Peyer's patch (tissue), 4 donors: ENCODE data around the gene CD34.

ENCODE experiments used
- CTCF ChIP-seq, 6 experiments: fragments of 450-650 bp in 4 of 6; fragments of 200-600 bp in 2 of 6; sonication (generic) in 1 of 6; IDR thresholded peaks; one replicate each; pipeline ENCODE4 v1.5.1; 2017 to 2019; ENCODE audit warnings: antibody characterized with exemption in 6 of 6, mild to moderate bottlenecking in 3 of 6, moderate library complexity in 1 of 6
- POLR2A ChIP-seq, 2 donors: fragments of 450-650 bp; IDR thresholded peaks; one replicate each; pipeline ENCODE4 v1.5.1; 2017; ENCODE audit warnings: antibody characterized with exemption in 2 of 2, mild to moderate bottlenecking in 2 of 2, moderate library complexity in 2 of 2

- TF ChIP-seq CTCF (IDR thresholded peaks at IDR 0.05) (no peak), POLR2A (IDR thresholded peaks at IDR 0.05) (no peak)
These were observed 7.2 kb downstream of the CD34 start for GRCh38 chr1:207903767-207904166.
